CD14-positive monocyte (primary cell): ENCODE measurements around the gene PSRC1. TPM values are rescaled to one million over a fixed set of nuclear protein-coding genes. Genes with fewer than 3 reads are reported as not detected.

Source experiments
- DNase-seq, 3 donors: peaks; one replicate each; pipeline ENCODE4 v3.0.0-alpha.2; 2011 to 2022
- H2AFZ ChIP-seq: 2 replicates; pipeline ENCODE4 v1.6.0; 2012; ENCODE audit warnings: mild to moderate bottlenecking, low read depth, low read length, inconsistent platforms; ENCODE audit not compliant: insufficient read depth, poor library complexity, severe bottlenecking
- H3K27ac ChIP-seq, 2 donors: 1 replicate in 1 of 2; 2 replicates in 1 of 2; pipeline ENCODE4 v1.5.1; 2012 to 2013; ENCODE audit warnings: low read length in 2 of 2, control low read depth in 1 of 2, inconsistent platforms in 1 of 2, low read depth in 1 of 2, mild to moderate bottlenecking in 1 of 2
- H3K27me3 ChIP-seq, 2 donors: one replicate each; pipeline versions ENCODE4 v1.6.0 to v1.6.1; 2011 to 2013; ENCODE audit warnings: low read length in 2 of 2; ENCODE audit not compliant: control insufficient read depth in 2 of 2, insufficient read depth in 2 of 2
- H3K36me3 ChIP-seq, 2 donors: replicated peaks in 1 of 2; 1 replicate in 1 of 2; 2 replicates in 1 of 2; pipeline versions ENCODE4 v1.5.1 to v1.6.1; 2012 to 2013; ENCODE audit warnings: low read length in 2 of 2, control low read depth in 1 of 2, inconsistent platforms in 1 of 2, mild to moderate bottlenecking in 1 of 2; ENCODE audit not compliant: insufficient read depth in 2 of 2, control insufficient read depth in 1 of 2
- H3K4me1 ChIP-seq, 2 donors: 1 replicate in 1 of 2; 2 replicates in 1 of 2; pipeline versions ENCODE4 v1.5.1 to v1.6.1; 2012 to 2013; ENCODE audit warnings: low read length in 2 of 2, control low read depth in 1 of 2, inconsistent platforms in 1 of 2, mild to moderate bottlenecking in 1 of 2, moderate library complexity in 1 of 2; ENCODE audit not compliant: insufficient read depth in 2 of 2, control insufficient read depth in 1 of 2
- H3K4me2 ChIP-seq: replicated peaks from 2 replicates; pipeline ENCODE3; 2012; ENCODE audit warnings: low read length, moderate library complexity, mild to moderate bottlenecking; ENCODE audit not compliant: poor library complexity, severe bottlenecking; ENCODE audit errors: extremely low read depth
- H3K4me3 ChIP-seq, 3 experiments: fragments of 200-600 bp in 1 of 3; sonication (generic) in 1 of 3; replicated peaks in 1 of 3; 1 replicate in 2 of 3; 2 replicates in 1 of 3; pipeline ENCODE4 v1.5.1; 2011 to 2013; ENCODE audit warnings: low read length in 3 of 3, mild to moderate bottlenecking in 3 of 3, control low read depth in 2 of 3, low read depth in 2 of 3, inconsistent platforms in 1 of 3, moderate library complexity in 1 of 3
- H3K79me2 ChIP-seq: 2 replicates; pipeline ENCODE4 v1.6.0; 2012; ENCODE audit warnings: mild to moderate bottlenecking, control low read depth, inconsistent platforms, low read length, moderate library complexity; ENCODE audit not compliant: insufficient read depth
- H3K9ac ChIP-seq: 2 replicates; pipeline ENCODE4 v1.6.0; 2017; ENCODE audit warnings: low read length, mild to moderate bottlenecking; ENCODE audit not compliant: insufficient read depth, poor library complexity, severe bottlenecking
- H3K9me3 ChIP-seq, 2 donors: replicated peaks in 1 of 2; 1 replicate in 1 of 2; 2 replicates in 1 of 2; pipeline versions ENCODE4 v1.5.1 to v1.6.1; 2012 to 2013; ENCODE audit warnings: low read length in 2 of 2, control low read depth in 1 of 2; ENCODE audit not compliant: control insufficient read depth in 1 of 2, insufficient read depth in 1 of 2
- H4K20me1 ChIP-seq: 2 replicates; pipeline ENCODE4 v1.6.0; 2012; ENCODE audit warnings: mild to moderate bottlenecking, low read length, control low read depth, moderate library complexity; ENCODE audit not compliant: insufficient read depth
- H3K27ac Mint-ChIP-seq, 7 donors: one replicate each; pipeline ENCODE4 v1.8.0; 2020; ENCODE audit warnings: mild to moderate bottlenecking in 7 of 7, mixed read lengths in 7 of 7, moderate library complexity in 6 of 7, inconsistent platforms in 2 of 7
- H3K27me3 Mint-ChIP-seq, 3 donors: one replicate each; pipeline ENCODE4 v1.8.0; 2021 to 2022; ENCODE audit warnings: low read depth in 3 of 3, mild to moderate bottlenecking in 3 of 3, mixed read lengths in 3 of 3, moderate library complexity in 3 of 3, inconsistent platforms in 1 of 3
- H3K36me3 Mint-ChIP-seq, 2 donors: one replicate each; pipeline ENCODE4 v1.8.0; 2020; ENCODE audit warnings: mixed read lengths in 2 of 2, inconsistent platforms in 1 of 2, mild to moderate bottlenecking in 1 of 2
- H3K4me1 Mint-ChIP-seq: one replicate; pipeline ENCODE4 v1.8.0; 2020; ENCODE audit warnings: mild to moderate bottlenecking, mixed read lengths
- H3K4me3 Mint-ChIP-seq, 2 donors: one replicate each; pipeline ENCODE4 v1.8.0; 2020; ENCODE audit warnings: mild to moderate bottlenecking in 2 of 2, mixed read lengths in 2 of 2, moderate library complexity in 1 of 2
- H3K9me3 Mint-ChIP-seq, 7 donors: one replicate each; pipeline ENCODE4 v1.8.0; 2020 to 2022; ENCODE audit warnings: mixed read lengths in 7 of 7, mild to moderate bottlenecking in 6 of 7, moderate library complexity in 6 of 7, inconsistent platforms in 2 of 7
- WGBS: methylation state at CpG from one replicate; pipeline ENCODE4 v1.1.5; 2013; ENCODE audit warnings: missing lambda C conversion rate; ENCODE audit not compliant: insufficient coverage; 5-methylcytosine and 5-hydroxymethylcytosine counted together
- intact Hi-C, 2 donors: fragments of 100-400 bp; cut with micrococcal nuclease; formaldehyde crosslinking; loops; one replicate each; pipeline versions ENCODE4 v1.15.0 to v1.15.1; 2023
- polyA plus RNA-seq, 3 donors: library from polyadenylated mRNA; depleted of rRNA in 1 of 3; unstranded in 2 of 3; stranded (reverse) in 1 of 3; fragments of 300-500 nt in 2 of 3; fragments of >200 nt in 1 of 3; fragmentation: Illumina TruSeq in 2 of 3; gene quantifications; 1 replicate in 2 of 3; 2 replicates in 1 of 3; pipeline ENCODE4 v1.2.3, GENCODE V29; 2012 to 2021
- TF ChIP-seq, protein P1 (sequence below): fragments of 200-600 bp; IDR thresholded peaks from one replicate; pipeline ENCODE4 v1.8.0; 2022; ENCODE audit warnings: antibody characterized with exemption, mild to moderate bottlenecking

The PSRC1 gene
- polyA plus RNA-seq, 3 donors: 5.8 to 25.5 (median 7.1) TPM

DNA sequence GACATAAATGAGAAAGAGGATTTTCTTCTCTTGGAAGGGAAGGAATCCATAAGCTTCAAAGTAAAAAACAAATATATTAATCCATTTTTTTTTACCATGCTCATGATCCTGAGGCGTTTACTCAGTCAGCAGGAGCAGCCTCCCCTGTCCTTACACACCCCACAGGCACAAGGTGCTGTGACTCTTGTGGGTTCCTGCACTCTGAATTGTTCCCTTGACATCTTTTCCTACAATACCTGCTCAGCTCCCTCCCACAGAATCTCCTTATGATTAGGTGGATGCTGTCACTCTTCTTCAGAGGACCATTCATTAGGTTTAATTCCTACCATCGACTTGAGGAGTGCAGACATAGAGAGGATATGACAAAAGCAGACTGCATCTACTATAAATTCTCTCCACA, 10.1 kb upstream of the PSRC1 start:
- H3K4me1 Mint-ChIP-seq: peaks cover 41% of the 10 kb centered on the region
- H3K9ac ChIP-seq: no peak overlapping the region
- no peak overlapping the region for H3K27ac Mint-ChIP-seq
- H3K79me2 ChIP-seq: no peaks in the 10 kb centered on the region
- peaks cover 36 to 38% of the 10 kb centered on the region in 2 donors for H3K4me1 ChIP-seq
- H4K20me1 ChIP-seq: no peaks in the 10 kb centered on the region
- no peak for DNase-seq
- H2AFZ ChIP-seq: no peak overlapping the region
- TF ChIP-seq, protein P1, sequence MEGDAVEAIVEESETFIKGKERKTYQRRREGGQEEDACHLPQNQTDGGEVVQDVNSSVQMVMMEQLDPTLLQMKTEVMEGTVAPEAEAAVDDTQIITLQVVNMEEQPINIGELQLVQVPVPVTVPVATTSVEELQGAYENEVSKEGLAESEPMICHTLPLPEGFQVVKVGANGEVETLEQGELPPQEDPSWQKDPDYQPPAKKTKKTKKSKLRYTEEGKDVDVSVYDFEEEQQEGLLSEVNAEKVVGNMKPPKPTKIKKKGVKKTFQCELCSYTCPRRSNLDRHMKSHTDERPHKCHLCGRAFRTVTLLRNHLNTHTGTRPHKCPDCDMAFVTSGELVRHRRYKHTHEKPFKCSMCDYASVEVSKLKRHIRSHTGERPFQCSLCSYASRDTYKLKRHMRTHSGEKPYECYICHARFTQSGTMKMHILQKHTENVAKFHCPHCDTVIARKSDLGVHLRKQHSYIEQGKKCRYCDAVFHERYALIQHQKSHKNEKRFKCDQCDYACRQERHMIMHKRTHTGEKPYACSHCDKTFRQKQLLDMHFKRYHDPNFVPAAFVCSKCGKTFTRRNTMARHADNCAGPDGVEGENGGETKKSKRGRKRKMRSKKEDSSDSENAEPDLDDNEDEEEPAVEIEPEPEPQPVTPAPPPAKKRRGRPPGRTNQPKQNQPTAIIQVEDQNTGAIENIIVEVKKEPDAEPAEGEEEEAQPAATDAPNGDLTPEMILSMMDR: no peak
- H3K4me2 ChIP-seq: no peak overlapping the region
- H3K4me3 Mint-ChIP-seq: no peak overlapping the region
- intact Hi-C loops: no loop called here
- H3K27ac ChIP-seq: no peak overlapping the region
- no peaks in the 10 kb centered on the region for H3K36me3 ChIP-seq
- no peaks in the 10 kb centered on the region for H3K9me3 ChIP-seq
- H3K27me3 ChIP-seq: no peaks in the 10 kb centered on the region
- H3K4me3 ChIP-seq: no peak overlapping the region
- H3K27me3 Mint-ChIP-seq: peaks cover 0 to 5% (median 4%) of the 10 kb centered on the region in 3 donors
- H3K36me3 Mint-ChIP-seq: no peaks in the 10 kb centered on the region
- WGBS: 100% methylated on average over 1 of the region's 2 CpGs
- peaks cover 0 to 2% (median 0%) of the 10 kb centered on the region in 7 donors for H3K9me3 Mint-ChIP-seq

DNA sequence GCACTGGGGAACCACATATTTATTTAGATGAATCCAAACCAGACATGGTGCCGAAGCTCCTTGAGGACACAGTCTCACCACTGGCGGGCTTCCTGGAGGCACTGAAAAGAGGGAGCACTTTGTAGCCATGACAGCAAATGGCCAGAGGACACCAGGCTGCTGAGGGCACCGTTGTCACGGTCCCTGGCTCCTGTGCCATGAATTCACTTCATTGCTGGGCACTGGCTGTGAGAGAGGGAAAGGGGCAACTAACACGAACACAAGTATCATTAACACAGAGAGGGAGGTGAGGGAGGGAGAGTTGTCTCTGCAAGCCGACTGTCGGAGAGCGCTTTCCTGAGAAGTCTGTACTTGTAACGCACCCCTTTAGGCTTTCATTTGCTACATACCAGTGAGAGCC, 9.4 kb upstream of the PSRC1 start:
- H3K4me1 ChIP-seq: peaks cover 36 to 38% of the 10 kb centered on the region in 2 donors
- H3K4me3 ChIP-seq: no peak overlapping the region
- Mint-ChIP-seq H3K9me3 (peaks cover 0 to 2% (median 0%) of the 10 kb centered on the region in 7 donors), H3K27me3 (peaks cover 0 to 3% (median 2%) of the 10 kb centered on the region in 3 donors), H3K27ac (peak overlapping the region in 2 of 7 donors; percentile 17 to 37), H3K4me1 (peaks cover 41% of the 10 kb centered on the region), H3K4me3 (no peak overlapping the region), H3K36me3 (no peaks in the 10 kb centered on the region)
- H2AFZ ChIP-seq: no peak overlapping the region
- no peaks in the 10 kb centered on the region for H3K79me2 ChIP-seq
- TF ChIP-seq, protein P1: no peak
- intact Hi-C loops: no loop called here
- 95% methylated on average over 2 of the region's 9 CpGs for WGBS
- no peak overlapping the region for H3K27ac ChIP-seq
- no peak overlapping the region for H3K9ac ChIP-seq
- no peaks in the 10 kb centered on the region for H3K9me3 ChIP-seq
- DNase-seq: no peak
- H3K4me2 ChIP-seq: no peak overlapping the region
- H3K36me3 ChIP-seq: no peaks in the 10 kb centered on the region
- H4K20me1 ChIP-seq: no peaks in the 10 kb centered on the region
- no peaks in the 10 kb centered on the region for H3K27me3 ChIP-seq
